PC-3 (cell line): ENCODE data around the gene LMOD1.

Source experiments
- EZH2 ChIP-seq: fragments of 300-600 bp; sonication (generic); IDR thresholded peaks from one replicate; pipeline ENCODE4 v1.6.1; 2017; ENCODE audit warnings: antibody characterized with exemption, mild to moderate bottlenecking, low read length; ENCODE audit not compliant: unreplicated experiment
- EZH2phosphoT487 ChIP-seq: fragments of 300-600 bp; sonication (generic); IDR thresholded peaks from 2 replicates; pipeline ENCODE4 v1.6.1; 2018; ENCODE audit warnings: mild to moderate bottlenecking, antibody characterized with exemption, low read length, borderline replicate concordance
- TF ChIP-seq, protein P1 (sequence below): fragments of 300-600 bp; sonication (generic); conservative IDR thresholded peaks from 2 replicates; pipeline ENCODE4 v1.5.1; 2017; ENCODE audit warnings: antibody characterized with exemption, low read depth, mild to moderate bottlenecking, low read length

- TF ChIP-seq, protein P1, sequence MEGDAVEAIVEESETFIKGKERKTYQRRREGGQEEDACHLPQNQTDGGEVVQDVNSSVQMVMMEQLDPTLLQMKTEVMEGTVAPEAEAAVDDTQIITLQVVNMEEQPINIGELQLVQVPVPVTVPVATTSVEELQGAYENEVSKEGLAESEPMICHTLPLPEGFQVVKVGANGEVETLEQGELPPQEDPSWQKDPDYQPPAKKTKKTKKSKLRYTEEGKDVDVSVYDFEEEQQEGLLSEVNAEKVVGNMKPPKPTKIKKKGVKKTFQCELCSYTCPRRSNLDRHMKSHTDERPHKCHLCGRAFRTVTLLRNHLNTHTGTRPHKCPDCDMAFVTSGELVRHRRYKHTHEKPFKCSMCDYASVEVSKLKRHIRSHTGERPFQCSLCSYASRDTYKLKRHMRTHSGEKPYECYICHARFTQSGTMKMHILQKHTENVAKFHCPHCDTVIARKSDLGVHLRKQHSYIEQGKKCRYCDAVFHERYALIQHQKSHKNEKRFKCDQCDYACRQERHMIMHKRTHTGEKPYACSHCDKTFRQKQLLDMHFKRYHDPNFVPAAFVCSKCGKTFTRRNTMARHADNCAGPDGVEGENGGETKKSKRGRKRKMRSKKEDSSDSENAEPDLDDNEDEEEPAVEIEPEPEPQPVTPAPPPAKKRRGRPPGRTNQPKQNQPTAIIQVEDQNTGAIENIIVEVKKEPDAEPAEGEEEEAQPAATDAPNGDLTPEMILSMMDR = no peak
- TF ChIP-seq EZH2phosphoT487 (no peak), EZH2 (no peak)
Measured at GRCh38 chr1:201964261-201964660, 17.9 kb upstream of the LMOD1 start.
